ENCODE data around the gene KCNMB1.

DNA sequence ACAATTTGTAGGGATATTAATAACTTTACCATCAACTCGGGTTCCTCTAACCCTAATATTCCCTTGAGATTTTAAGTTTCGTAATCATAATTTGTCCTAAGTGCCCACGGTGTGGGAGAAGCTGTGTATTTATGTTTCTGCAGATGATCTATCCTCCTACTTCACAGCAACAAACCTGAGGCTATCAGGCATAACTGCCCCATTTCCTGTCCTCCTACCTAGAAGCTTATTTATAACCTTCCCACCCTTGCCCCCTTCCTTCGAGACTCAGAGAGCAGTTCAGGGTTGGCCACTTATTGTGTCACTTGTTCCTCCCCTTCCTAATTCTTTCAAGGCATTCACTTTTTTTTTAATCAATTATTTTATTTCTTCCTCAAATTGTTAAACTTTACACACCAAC, 62.0 kb downstream of the KCNMB1 start:
- no peak for TF ChIP-seq EZH2 (optimal IDR thresholded peaks at IDR 0.05; ENCODE audit: low read depth, low read length)
- no peak for TF ChIP-seq EZH2phosphoT487 (IDR thresholded peaks at IDR 0.05; ENCODE audit: low read length)
- TF ChIP-seq, protein P1, sequence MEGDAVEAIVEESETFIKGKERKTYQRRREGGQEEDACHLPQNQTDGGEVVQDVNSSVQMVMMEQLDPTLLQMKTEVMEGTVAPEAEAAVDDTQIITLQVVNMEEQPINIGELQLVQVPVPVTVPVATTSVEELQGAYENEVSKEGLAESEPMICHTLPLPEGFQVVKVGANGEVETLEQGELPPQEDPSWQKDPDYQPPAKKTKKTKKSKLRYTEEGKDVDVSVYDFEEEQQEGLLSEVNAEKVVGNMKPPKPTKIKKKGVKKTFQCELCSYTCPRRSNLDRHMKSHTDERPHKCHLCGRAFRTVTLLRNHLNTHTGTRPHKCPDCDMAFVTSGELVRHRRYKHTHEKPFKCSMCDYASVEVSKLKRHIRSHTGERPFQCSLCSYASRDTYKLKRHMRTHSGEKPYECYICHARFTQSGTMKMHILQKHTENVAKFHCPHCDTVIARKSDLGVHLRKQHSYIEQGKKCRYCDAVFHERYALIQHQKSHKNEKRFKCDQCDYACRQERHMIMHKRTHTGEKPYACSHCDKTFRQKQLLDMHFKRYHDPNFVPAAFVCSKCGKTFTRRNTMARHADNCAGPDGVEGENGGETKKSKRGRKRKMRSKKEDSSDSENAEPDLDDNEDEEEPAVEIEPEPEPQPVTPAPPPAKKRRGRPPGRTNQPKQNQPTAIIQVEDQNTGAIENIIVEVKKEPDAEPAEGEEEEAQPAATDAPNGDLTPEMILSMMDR (IDR thresholded peaks at IDR 0.05; ENCODE audit: low read length): no peak

Measured in MM.1S (cell line).